Smooth muscle cell (in vitro differentiated cells): ENCODE data around the gene ATXN7. TPM values are rescaled to one million over a fixed set of nuclear protein-coding genes. Genes with fewer than 3 reads are reported as not detected.

Experiments used
- DNase-seq: peaks from one replicate; lab custom pipeline; 2025; ENCODE audit not compliant: unreplicated experiment; lab: John Stamatoyannopoulos, UW
- H2AFZ ChIP-seq: fragments of 200-600 bp; sonication (generic); 2 replicates; pipeline ENCODE4 v1.6.0; 2016; ENCODE audit warnings: antibody characterized with exemption, low read depth, mild to moderate bottlenecking
- H3F3A ChIP-seq: fragments of 200-600 bp; sonication (generic); 2 replicates; pipeline ENCODE4 v1.6.0; 2017; ENCODE audit warnings: antibody characterized with exemption, low read depth
- H3K27ac ChIP-seq: fragments of 200-600 bp; sonication (generic); 2 replicates; pipeline ENCODE4 v1.5.1; 2016; ENCODE audit warnings: low read depth, mild to moderate bottlenecking
- H3K27me3 ChIP-seq: fragments of 200-600 bp; sonication (generic); 2 replicates; pipeline ENCODE4 v1.6.1; 2016; ENCODE audit warnings: low read depth, mild to moderate bottlenecking
- H3K36me3 ChIP-seq: fragments of 200-600 bp; sonication (generic); 2 replicates; pipeline ENCODE4 v1.5.1; 2016; ENCODE audit warnings: low read depth
- H3K4me1 ChIP-seq: fragments of 200-600 bp; sonication (generic); 2 replicates; pipeline ENCODE4 v1.5.1; 2016; ENCODE audit warnings: low read depth
- H3K4me2 ChIP-seq: fragments of 200-600 bp; sonication (generic); 2 replicates; pipeline ENCODE4 v1.6.0; 2016; ENCODE audit warnings: mild to moderate bottlenecking
- H3K4me3 ChIP-seq: fragments of 200-600 bp; sonication (generic); 2 replicates; pipeline ENCODE4 v1.5.1; 2016; ENCODE audit warnings: mild to moderate bottlenecking
- H3K79me2 ChIP-seq: fragments of 200-600 bp; sonication (generic); 2 replicates; pipeline ENCODE4 v1.6.0; 2016; ENCODE audit warnings: low read depth, mild to moderate bottlenecking
- H3K9ac ChIP-seq: fragments of 200-600 bp; sonication (generic); 2 replicates; pipeline ENCODE4 v1.6.0; 2016; ENCODE audit warnings: low read depth
- H3K9me3 ChIP-seq: fragments of 200-600 bp; sonication (generic); replicated peaks from 2 replicates; pipeline ENCODE4 v1.5.1; 2016; ENCODE audit warnings: low read depth
- H4K20me1 ChIP-seq: fragments of 200-600 bp; sonication (generic); 2 replicates; pipeline ENCODE4 v1.6.0; 2016; ENCODE audit warnings: low read depth
- CTCF ChIP-seq: fragments of 200-600 bp; sonication (generic); IDR thresholded peaks from 2 replicates; pipeline ENCODE4 v1.5.1; 2017; ENCODE audit warnings: borderline replicate concordance, mild to moderate bottlenecking, antibody characterized with exemption; ENCODE audit not compliant: insufficient read depth, poor library complexity, severe bottlenecking
- WGBS: methylation state at CpG from one replicate; pipeline ENCODE4 v1.1.7; 2016; ENCODE audit warnings: low lambda C conversion rate; 5-methylcytosine and 5-hydroxymethylcytosine counted together
- polyA plus RNA-seq: library from polyadenylated mRNA; unstranded; fragments of >200 nt; fragmentation: Nextera tagmentation; extraction: Ambion mirVana; gene quantifications from 2 replicates; pipeline ENCODE4 v1.2.1, GENCODE V29; 2016
- total RNA-seq: library from RNA; depleted of rRNA; stranded (reverse); fragments of >200 nt; gene quantifications from 2 replicates; pipeline ENCODE4 v1.2.3, GENCODE V29; 2014

The ATXN7 gene
- total and polyA plus RNA-seq, 2 experiments from 2014 or later, result 3.6 to 14.1 TPM

GRCh38 chr3:63877737-63878393 is 14.2 kb downstream of the ATXN7 start:
- 52% methylated on average over 3 of the region's 3 CpGs for WGBS
- Histone ChIP-seq H3K27ac (no peak overlapping the region), H3K4me1 (peaks cover 10% of the 10 kb centered on the region), H3K9ac (no peak overlapping the region), H3F3A (peaks cover 4% of the 10 kb centered on the region), H4K20me1 (peaks cover 99% of the 10 kb centered on the region), H2AFZ (no peak overlapping the region), H3K4me2 (no peak overlapping the region), H3K9me3 (no peaks in the 10 kb centered on the region), H3K79me2 (peaks cover 58% of the 10 kb centered on the region), H3K4me3 (no peak overlapping the region), H3K27me3 (no peaks in the 10 kb centered on the region), H3K36me3 (no peaks in the 10 kb centered on the region)
- no peak for DNase-seq
- TF ChIP-seq CTCF, result no peak

- Histone ChIP-seq H4K20me1 (peaks cover 99% of the 10 kb centered on the region), H3K27ac (no peak overlapping the region), H3F3A (peaks cover 4% of the 10 kb centered on the region), H2AFZ (no peak overlapping the region), H3K9me3 (no peaks in the 10 kb centered on the region), H3K4me3 (no peak overlapping the region), H3K4me2 (no peak overlapping the region), H3K36me3 (no peaks in the 10 kb centered on the region), H3K79me2 (peaks cover 56% of the 10 kb centered on the region), H3K4me1 (peaks cover 10% of the 10 kb centered on the region), H3K9ac (no peak overlapping the region), H3K27me3 (no peaks in the 10 kb centered on the region)
- 74% methylated on average over 2 of the region's 2 CpGs for WGBS
- no peak for DNase-seq
- no peak for TF ChIP-seq CTCF
These were observed 14.9 kb downstream of the ATXN7 start for GRCh38 chr3:63878394-63879060.

DNA sequence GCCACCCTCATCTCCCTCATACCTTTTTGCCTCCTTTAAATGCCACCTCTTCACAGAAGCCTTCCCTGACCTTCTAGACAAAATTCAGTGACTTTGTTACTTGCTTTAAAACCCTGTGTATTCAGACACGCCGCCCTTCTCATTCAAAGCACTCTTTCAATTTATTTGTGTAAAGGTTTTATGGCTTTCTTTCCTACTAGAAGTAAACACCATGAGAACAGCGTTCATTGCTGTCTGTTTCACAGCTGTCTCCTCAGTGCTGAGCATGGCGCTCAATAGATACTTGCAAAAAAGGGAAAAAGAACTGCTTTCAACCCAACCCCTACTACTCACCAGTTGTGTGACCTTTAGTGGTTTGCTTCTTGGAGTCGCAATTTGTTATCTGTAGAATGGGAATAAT is 17.0 kb downstream of the ATXN7 start:
- H3K4me2 ChIP-seq, result no peak overlapping the region
- TF ChIP-seq CTCF, result no peak
- no peak overlapping the region for H3K27ac ChIP-seq
- H3K4me1 ChIP-seq, result peaks cover 10% of the 10 kb centered on the region
- H3K79me2 ChIP-seq, result peaks cover 45% of the 10 kb centered on the region
- H3K4me3 ChIP-seq, result no peak overlapping the region
- H2AFZ ChIP-seq, result no peak overlapping the region
- no peak for DNase-seq
- peaks cover 4% of the 10 kb centered on the region for H3F3A ChIP-seq
- no peak overlapping the region for H3K9ac ChIP-seq
- H3K36me3 ChIP-seq, result no peaks in the 10 kb centered on the region
- H3K9me3 ChIP-seq, result no peaks in the 10 kb centered on the region
- H3K27me3 ChIP-seq, result no peaks in the 10 kb centered on the region
- 60% methylated on average over 5 of the region's 5 CpGs for WGBS
- H4K20me1 ChIP-seq, result peaks cover 93% of the 10 kb centered on the region
